HepG2 (cell line): Measurements from ENCODE around the gene COL25A1. TPM values are rescaled to one million over a fixed set of nuclear protein-coding genes. Genes with fewer than 3 reads are reported as not detected.
A peak's percentile ranks its signal among the peaks of the same experiment; 100 is the strongest.

Experiments used
- ATAC-seq: fragments of 200-7000 bp; cut with Tn5 transposase; 3 replicates; pipeline ENCODE4 v1.9.1; 2020; ENCODE audit warnings: mild to moderate bottlenecking, moderate library complexity
- BruUV-seq: library from RNA; stranded (reverse); fragments of 400-500 nt; replicated peaks from 2 replicates; lab custom pipeline; 2021; lab: Mats Ljungman, UMichigan
- CTCF ChIA-PET: fragments of 300-600 bp; formaldehyde crosslinking; extraction: SDS; loops from one replicate; lab custom pipeline; 2021; ENCODE audit warnings: low total read pairs, inconsistent platforms, low intra/inter-chr PET ratio; lab: Yijun Ruan, JAX
- POLR2A ChIA-PET: fragments of 350-600 bp; sonication (Branson Sonifier 250); formaldehyde crosslinking; loops from one replicate; lab custom pipeline; 2020; ENCODE audit warnings: antibody characterized with exemption, inconsistent platforms; lab: Yijun Ruan, JAX
- DNase-seq: peaks from one replicate; pipeline ENCODE4 v3.0.0-alpha.2; 2015; ENCODE audit warnings: low spot score
- FAIRE-seq: peaks from 3 replicates; lab custom pipeline; 2011; peaks lifted over from hg19 to GRCh38; lab: Jason Lieb, UNC
- H2AFZ ChIP-seq: one replicate; pipeline ENCODE4 v1.6.1; 2011; ENCODE audit warnings: low read length, inconsistent platforms
- H3K27ac ChIP-seq: fragments of 300-600 bp; 3 replicates; pipeline ENCODE4 v1.8.0; 2011; ENCODE audit warnings: mixed run types, mild to moderate bottlenecking, mixed read lengths, low read length, inconsistent platforms; ENCODE audit not compliant: insufficient read depth; ENCODE audit errors: extremely low read length
- H3K27me3 ChIP-seq, 2 experiments: fragments of 200-600 bp in 1 of 2; 2 replicates in 1 of 2; 3 replicates in 1 of 2; pipeline versions ENCODE4 v1.6.0 to v1.8.0; 2011; ENCODE audit warnings: low read length in 2 of 2, mild to moderate bottlenecking in 2 of 2, moderate library complexity in 2 of 2, inconsistent platforms in 1 of 2; ENCODE audit not compliant: insufficient read depth in 2 of 2, control insufficient read depth in 1 of 2
- H3K36me3 ChIP-seq, 2 experiments: fragments of 200-600 bp in 1 of 2; replicated peaks in 1 of 2; 2 replicates in 1 of 2; 3 replicates in 1 of 2; pipeline versions ENCODE4 v1.5.1 to v1.8.0; 2011; ENCODE audit warnings: low read length in 2 of 2, inconsistent platforms in 1 of 2; ENCODE audit not compliant: insufficient read depth in 2 of 2, control insufficient read depth in 1 of 2
- H3K4me1 ChIP-seq: 2 replicates; pipeline ENCODE4 v1.5.1; 2012; ENCODE audit warnings: low read length, inconsistent platforms; ENCODE audit not compliant: insufficient read depth
- H3K4me2 ChIP-seq: 2 replicates; pipeline ENCODE4 v1.6.0; 2011; ENCODE audit warnings: low read depth, low read length, inconsistent platforms
- H3K4me3 ChIP-seq, 3 experiments: fragments of 200-600 bp in 1 of 3; sonication (generic), shearing (Covaris generic) in 1 of 3; replicated peaks in 1 of 3; 2 replicates each; pipeline ENCODE4 v1.5.1; 2011 to 2016; ENCODE audit warnings: low read length in 3 of 3, inconsistent platforms in 2 of 3, low read depth in 2 of 3, mild to moderate bottlenecking in 2 of 3, control low read depth in 1 of 3, mixed read lengths in 1 of 3; ENCODE audit not compliant: insufficient read depth in 1 of 3
- H3K79me2 ChIP-seq: one replicate; pipeline ENCODE4 v1.6.1; 2011; ENCODE audit warnings: low read length, inconsistent platforms; ENCODE audit not compliant: insufficient read depth
- H3K9ac ChIP-seq: 2 replicates; pipeline ENCODE4 v1.6.0; 2011; ENCODE audit warnings: mild to moderate bottlenecking, low read depth, low read length, inconsistent platforms; ENCODE audit not compliant: insufficient read depth
- H3K9me3 ChIP-seq: 2 replicates; pipeline ENCODE4 v1.5.1; 2012; ENCODE audit warnings: mild to moderate bottlenecking, low read length
- H4K20me1 ChIP-seq: 2 replicates; pipeline ENCODE4 v1.6.0; 2011; ENCODE audit warnings: inconsistent platforms, mild to moderate bottlenecking, low read length, moderate library complexity; ENCODE audit not compliant: insufficient read depth
- ATF7 ChIP-seq, 2 experiments: fragments of 450-650 bp in 1 of 2; sonication (generic) in 1 of 2; formaldehyde crosslinking in 1 of 2; IDR thresholded peaks; 2 replicates each; pipeline versions ENCODE4 v1.4.0 to v1.6.1; 2016 to 2020; ENCODE audit warnings: antibody characterized with exemption in 1 of 2, mild to moderate bottlenecking in 1 of 2, missing genetic modification reagents in 1 of 2
- CREB1 ChIP-seq, 2 experiments: fragments of 450-650 bp in 1 of 2; IDR thresholded peaks; 2 replicates each; pipeline ENCODE4 v1.6.1; 2016 to 2017; ENCODE audit warnings: control low read depth in 1 of 2, mild to moderate bottlenecking in 1 of 2, missing compliant biosample characterization in 1 of 2, missing genetic modification characterization in 1 of 2
- MTF1 ChIP-seq: sonication (generic); formaldehyde crosslinking; IDR thresholded peaks from 2 replicates; pipeline ENCODE4 v1.5.0; 2020; ENCODE audit warnings: missing genetic modification reagents
- TRIM24 ChIP-seq: sonication (generic); formaldehyde crosslinking; IDR thresholded peaks from 2 replicates; pipeline ENCODE4 v1.8.0; 2022; ENCODE audit warnings: mild to moderate bottlenecking, missing genetic modification reagents
- ZBTB20 ChIP-seq: sonication (generic); formaldehyde crosslinking; IDR thresholded peaks from 2 replicates; pipeline ENCODE4 v1.8.1; 2023; ENCODE audit warnings: missing genetic modification reagents, low read depth, mild to moderate bottlenecking, borderline replicate concordance
- ZNF484 ChIP-seq: sonication (generic); formaldehyde crosslinking; IDR thresholded peaks from 2 replicates; pipeline ENCODE4 v1.5.1; 2020; ENCODE audit warnings: mild to moderate bottlenecking, low read depth, missing genetic modification reagents, borderline replicate concordance
- ZNF496 ChIP-seq: sonication (generic); formaldehyde crosslinking; IDR thresholded peaks from 2 replicates; pipeline ENCODE4 v1.8.1; 2023; ENCODE audit warnings: mild to moderate bottlenecking, moderate library complexity, missing genetic modification reagents; ENCODE audit not compliant: insufficient replicate concordance
- WGBS: methylation state at CpG from one replicate; pipeline ENCODE4 v1.1.6; 2017; ENCODE audit warnings: low lambda C conversion rate; 5-methylcytosine and 5-hydroxymethylcytosine counted together
- in situ Hi-C: cut with HindIII; loops from 2 replicates; pipeline ENCODE4 v1.10.0; 2017; ENCODE audit warnings: low pct_unique_long_range_greater_than_20kb; ENCODE audit not compliant: extremely low pct_ligation_motif_present
- intact Hi-C: fragments of 100-400 bp; cut with micrococcal nuclease; formaldehyde crosslinking; loops from one replicate; pipeline ENCODE4 v1.10.0; 2022; ENCODE audit not compliant: unreplicated experiment
- polyA plus RNA-seq, 8 experiments: library from polyadenylated mRNA; depleted of rRNA in 3 of 8; stranded (reverse) in 7 of 8; unstranded in 1 of 8; fragments of >200 nt; fragmentation: Illumina TruSeq in 4 of 8; extraction: Trizol in 4 of 8; gene quantifications; 2 replicates each; pipeline versions ENCODE4 v1.2.1 to v1.2.3, GENCODE V29; 2011 to 2016; ENCODE audit warnings: low read depth in 4 of 8, missing spikeins in 1 of 8, mixed read lengths in 1 of 8; ENCODE audit not compliant: insufficient read depth in 1 of 8
- total RNA-seq, 5 experiments: library from RNA; depleted of rRNA; stranded (reverse); fragments of >200 nt; fragmentation: Illumina TruSeq; extraction: Trizol; gene quantifications; 2 replicates each; pipeline ENCODE4 v1.2.3, GENCODE V29; 2016; ENCODE audit warnings: low read depth in 1 of 5

Gene COL25A1
- total and polyA plus RNA-seq, 2 of the 13 experiments (the other 11 are each of a cell fraction or from before 2014, with no cell fraction given): not detected

DNA sequence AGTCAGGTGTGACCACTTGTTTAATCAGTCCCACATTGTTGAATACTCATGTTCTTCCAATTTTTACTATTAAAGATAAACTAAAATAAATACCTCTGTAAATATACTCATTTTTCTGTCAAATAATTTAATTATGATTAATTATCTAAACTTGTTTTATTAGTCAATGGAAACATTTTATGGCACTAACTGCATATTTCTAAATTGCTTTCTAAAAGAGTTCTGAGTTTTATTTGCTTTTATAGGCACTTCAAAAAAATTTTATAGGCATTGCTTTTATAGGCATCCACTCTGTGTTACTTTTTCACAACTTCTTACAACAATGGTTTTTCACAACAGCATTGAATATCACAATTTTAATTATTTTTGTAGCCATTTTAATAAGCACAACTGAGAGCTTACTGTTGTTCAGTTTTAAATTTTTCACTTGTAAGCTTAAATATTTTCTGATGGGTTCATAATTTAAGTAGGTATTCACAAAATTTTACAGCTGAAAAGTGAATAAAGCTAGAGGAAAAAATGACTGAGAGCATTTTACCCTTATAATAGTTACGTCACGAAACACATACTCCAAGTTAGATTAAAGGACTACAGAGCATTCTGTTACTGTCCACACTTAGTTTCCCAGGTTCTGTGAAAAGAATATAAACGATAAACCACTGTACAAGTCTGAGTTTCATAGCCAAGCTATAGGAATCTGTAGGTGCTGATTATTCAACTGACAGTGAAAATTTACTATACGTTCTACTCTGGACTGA lies 398.8 kb downstream of the COL25A1 start:
- Histone ChIP-seq H3K4me3 (no peak overlapping the region), H3K4me2 (no peak overlapping the region), H3K9me3 (no peaks in the 10 kb centered on the region), H3K27ac (no peak overlapping the region), H2AFZ (no peak overlapping the region), H4K20me1 (no peaks in the 10 kb centered on the region), H3K4me1 (no peaks in the 10 kb centered on the region), H3K36me3 (no peaks in the 10 kb centered on the region), H3K79me2 (no peaks in the 10 kb centered on the region), H3K9ac (no peak overlapping the region), H3K27me3 (peaks cover 1 to 9% of the 10 kb centered on the region in 2 experiments; a peak in 3 of 5 replicates)
- 2% methylated on average over 4 of the region's 4 CpGs for WGBS
- intact Hi-C loops (no loop called here), in situ Hi-C loops (no loop called here)
- no peak for DNase-seq
- ChIA-PET POLR2A (no interaction called here), CTCF (no interaction called here)
- no peak for ATAC-seq
- no peak for TF ChIP-seq ZBTB20 (CRISPR knock-in tag)
- peak; percentile 52 for TF ChIP-seq CREB1 (IDR thresholded peaks at IDR 0.05)
- TF ChIP-seq CREB1 (CRISPR knock-in tag; IDR thresholded peaks at IDR 0.05): no peak
- TF ChIP-seq ATF7 (IDR thresholded peaks at IDR 0.05): 0 out of 2 replicates have a peak, but pooled peaks have one; percentile 8
- no peak for TF ChIP-seq ATF7 (CRISPR knock-in tag; IDR thresholded peaks at IDR 0.05)
- no peak for TF ChIP-seq ZNF496 (CRISPR knock-in tag)
- TF ChIP-seq ZNF484 (CRISPR knock-in tag): no peak
- no peak for FAIRE-seq
- no TSS peak for BruUV-seq

DNA sequence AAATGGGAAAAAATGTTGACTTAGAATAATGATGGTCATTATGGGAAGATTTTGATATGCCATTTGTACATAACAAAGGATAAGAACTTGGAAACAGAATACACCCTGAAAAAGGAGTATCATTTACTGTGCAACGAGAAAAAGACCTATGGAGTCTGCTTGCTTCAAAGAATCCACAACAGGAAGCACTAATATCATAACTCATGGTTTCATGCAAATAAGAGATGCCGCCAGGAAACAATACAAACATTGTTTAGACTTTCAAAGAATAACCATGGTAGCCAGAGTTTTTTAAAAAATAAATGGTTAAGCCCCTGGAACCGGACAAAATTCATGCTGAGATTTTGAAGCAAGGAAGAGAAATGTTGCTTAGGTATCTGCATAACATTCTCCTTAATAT lies 399.7 kb downstream of the COL25A1 start:
- intact Hi-C loops: no loop called here
- TF ChIP-seq TRIM24 (CRISPR knock-in tag) (no peak), MTF1 (no peak)
- TF ChIP-seq, all 625 proteins: peak for 0
- BruUV-seq: no TSS peak
- ATAC-seq (no peak), FAIRE-seq (no peak), DNase-seq (no peak)
- ChIA-PET CTCF (no interaction called here), POLR2A (no interaction called here)
- no peaks in the 10 kb centered on the region for H3K36me3 ChIP-seq
- no peaks in the 10 kb centered on the region for H3K4me1 ChIP-seq
- H3K27me3 ChIP-seq: peaks cover under 1 to 5% of the 10 kb centered on the region in 2 experiments; a peak in 2 of 5 replicates
- H3K27ac ChIP-seq: no peak overlapping the region
- H3K79me2 ChIP-seq: no peaks in the 10 kb centered on the region
- no peaks in the 10 kb centered on the region for H3K9me3 ChIP-seq
- no peaks in the 10 kb centered on the region for H4K20me1 ChIP-seq
- H2AFZ ChIP-seq: no peak overlapping the region
- WGBS: 4% methylated on average over 3 of the region's 3 CpGs
- H3K9ac ChIP-seq: no peak overlapping the region
- in situ Hi-C loops: no loop called here
- H3K4me2 ChIP-seq: no peak overlapping the region
- no peak overlapping the region for H3K4me3 ChIP-seq
